HG02840 (cell line): Measurements from ENCODE around the gene SUSD2.
"Not testable (repeated sequence)": the region's sequence is repeated elsewhere in the genome, so short reads cannot be mapped to it uniquely, and the experiment has no call there.

Experiments used
- ATAC-seq: cut with Tn5 transposase; IDR thresholded peaks from one replicate; pipeline ENCODE4 v1.9.1; 2021; ENCODE audit warnings: mild to moderate bottlenecking, moderate library complexity, moderate number of reproducible peaks; ENCODE audit not compliant: unreplicated experiment, low FRiP score

SUSD2 gene

DNA sequence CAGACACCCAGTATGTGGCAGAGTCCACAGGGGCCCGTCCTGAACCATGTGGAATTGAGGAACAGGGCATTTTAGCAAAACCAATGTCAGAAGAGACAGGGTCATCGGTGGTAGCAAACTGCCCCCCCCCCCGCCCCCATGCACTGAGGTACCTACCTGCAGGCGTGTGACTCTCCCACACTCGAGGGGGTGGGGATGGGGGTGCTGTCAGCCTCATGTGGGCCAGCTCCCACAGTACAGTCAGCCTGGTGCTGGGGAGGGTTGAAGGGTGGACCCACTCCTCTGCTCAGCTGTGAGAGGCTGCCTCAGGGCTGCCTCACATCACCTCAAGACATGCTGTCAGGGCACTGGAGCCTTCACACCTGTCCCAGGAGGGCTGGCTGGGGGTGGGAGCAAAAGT lies 10.7 kb upstream of the SUSD2 start:
- ATAC-seq = no peak

GRCh38 chr22:24171822-24172221 lies 9.5 kb upstream of the SUSD2 start:
- ATAC-seq = no peak

GRCh38 chr22:24175160-24175808 lies 6.0 kb upstream of the SUSD2 start:
- no peak for ATAC-seq

DNA sequence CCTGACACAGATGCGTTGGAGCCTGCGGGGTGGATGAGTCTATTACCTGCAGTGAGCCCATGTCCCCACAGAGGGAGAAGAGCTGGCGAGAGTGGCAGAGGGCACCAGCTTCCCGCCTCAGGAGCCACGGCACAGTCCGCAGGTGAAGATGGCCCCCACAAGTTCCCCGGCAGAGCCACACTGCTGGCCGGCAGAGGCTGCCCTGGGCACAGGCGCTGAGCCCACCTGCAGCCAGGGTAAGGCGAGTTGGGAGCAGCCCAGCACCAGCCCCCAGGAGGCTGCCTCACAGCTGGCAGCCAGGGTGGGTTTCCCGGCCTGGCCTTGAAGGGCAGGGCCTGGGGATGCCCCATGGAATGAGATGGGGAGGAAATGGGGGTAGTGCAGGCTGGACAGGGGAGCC lies 5.2 kb upstream of the SUSD2 start:
- no peak for ATAC-seq

GRCh38 chr22:24176630-24177029 lies 4.7 kb upstream of the SUSD2 start:
- no peak for ATAC-seq

DNA sequence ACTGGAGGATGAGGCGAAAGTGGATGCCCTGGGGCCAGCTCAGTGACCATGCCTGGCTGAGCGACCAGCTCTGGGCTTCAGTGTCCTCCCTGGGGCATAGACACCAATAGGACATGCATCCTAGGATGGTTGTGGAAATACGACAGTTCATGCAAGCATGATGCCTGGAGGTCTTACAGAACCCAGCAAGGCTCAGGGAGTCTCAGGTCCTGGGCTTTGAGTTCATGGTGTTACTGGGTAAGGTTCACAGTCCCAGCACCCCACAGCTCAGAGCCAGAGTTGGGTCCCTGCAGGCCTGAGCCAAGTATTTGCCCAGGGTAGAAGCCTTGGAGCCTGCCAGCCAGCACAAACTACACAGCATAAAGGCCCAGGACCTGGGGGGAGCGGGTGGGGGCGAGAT lies 4.2 kb upstream of the SUSD2 start:
- ATAC-seq = no peak

DNA sequence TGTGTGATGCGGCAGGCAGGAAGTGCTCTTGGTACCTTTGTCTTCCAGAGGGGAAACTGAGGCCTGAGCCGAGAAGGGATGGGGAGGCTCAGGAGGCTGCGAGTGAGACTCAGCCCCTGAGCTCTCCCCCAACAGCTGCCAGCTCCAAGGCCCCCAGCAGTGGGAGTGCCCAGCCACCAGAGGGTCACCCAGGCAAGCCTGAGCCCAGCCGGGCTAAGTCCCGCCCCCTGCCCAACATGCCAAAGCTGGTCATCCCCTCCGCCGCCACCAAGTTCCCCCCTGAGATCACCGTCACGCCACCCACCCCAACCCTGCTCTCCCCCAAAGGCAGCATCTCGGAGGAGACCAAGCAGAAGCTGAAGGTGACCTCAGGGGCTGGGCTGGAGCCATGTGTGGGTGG lies 3.8 kb upstream of the SUSD2 start:
- no peak for ATAC-seq

- ATAC-seq = no peak
Observed at GRCh38 chr22:24178021-24178431, 3.3 kb upstream of the SUSD2 start.

DNA sequence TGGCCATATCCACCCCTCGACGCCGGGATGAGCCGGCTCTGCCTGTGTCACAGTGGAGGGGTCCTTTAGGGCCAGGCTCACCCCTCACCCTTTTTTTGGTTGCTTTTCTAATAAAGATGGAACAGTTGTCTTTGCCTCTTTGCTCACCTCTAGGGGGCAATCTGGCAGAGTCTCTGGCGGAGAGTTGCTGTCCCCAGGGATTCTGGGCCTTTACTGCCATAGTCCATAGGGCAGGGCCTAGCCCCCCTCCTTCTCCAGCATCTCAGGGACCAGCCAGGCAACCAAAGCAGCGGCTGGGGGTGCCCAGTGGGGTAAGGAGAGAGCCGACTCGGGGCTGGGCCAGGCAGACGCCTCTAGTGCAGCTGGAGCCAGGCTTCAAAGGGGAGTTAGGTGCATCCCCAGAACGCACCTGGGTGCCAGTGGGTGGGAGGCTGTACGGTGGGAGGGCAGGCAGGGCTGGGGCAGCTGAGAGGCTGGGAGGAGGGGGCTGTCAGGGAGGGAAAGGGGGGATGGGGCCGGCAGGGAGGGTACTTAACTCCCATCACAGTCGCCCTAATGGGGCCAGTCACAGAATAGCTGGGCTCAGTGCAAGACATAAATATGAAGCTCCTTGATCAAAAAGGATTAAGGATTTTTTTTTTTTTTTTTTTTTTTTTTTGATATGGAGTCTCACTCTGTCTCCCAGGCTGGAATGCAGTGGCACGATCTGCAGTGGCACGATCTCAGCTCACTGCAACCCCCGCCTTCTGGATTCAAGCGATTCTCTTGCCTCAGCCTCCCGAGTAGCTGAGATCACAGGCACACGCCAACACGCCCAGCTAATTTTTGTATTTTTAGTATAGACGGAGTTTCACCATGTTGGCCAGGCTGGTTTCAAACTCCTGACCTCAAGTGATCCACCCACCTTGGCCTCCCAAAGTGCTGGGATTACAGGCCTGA lies 2.5 kb upstream of the SUSD2 start:
- no peak for ATAC-seq

DNA sequence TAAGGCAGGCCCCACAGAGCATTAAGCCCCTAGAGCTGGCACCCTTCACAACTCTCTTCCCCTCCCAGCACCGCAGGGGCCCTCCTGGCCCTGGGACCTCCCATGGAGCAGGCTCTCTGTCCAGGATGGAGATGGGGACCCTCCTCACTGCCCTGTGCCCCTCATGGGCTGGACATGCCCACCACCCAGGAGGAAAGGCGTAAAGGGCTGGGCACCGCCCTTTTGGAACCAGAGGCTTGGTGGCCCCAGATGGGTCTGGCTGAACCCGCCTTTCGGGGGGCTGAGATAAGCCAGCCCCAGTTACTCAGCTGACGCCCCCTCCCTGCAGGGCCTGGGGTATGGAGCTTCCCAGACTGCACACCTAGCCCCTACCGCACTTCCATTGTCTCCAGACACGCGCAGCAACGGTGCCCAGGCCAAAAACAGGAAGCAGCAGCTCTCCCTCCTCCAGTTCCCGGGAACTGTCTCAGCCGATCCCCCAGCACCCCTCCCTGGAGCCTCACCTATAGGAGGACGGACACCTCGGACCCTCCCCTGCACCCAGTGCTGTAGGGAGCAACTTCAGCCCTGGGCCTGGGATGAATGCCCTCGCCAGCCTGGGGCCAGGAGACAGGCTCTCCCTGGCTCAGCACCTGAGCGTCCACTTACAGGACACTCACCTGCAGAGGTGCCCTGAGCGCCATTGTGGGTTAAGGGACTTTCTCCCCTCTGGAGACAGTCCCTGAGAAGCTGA lies 1.6 kb upstream of the SUSD2 start:
- no peak for ATAC-seq

- ATAC-seq = no peak
Observed at GRCh38 chr22:24180316-24181087, 785 bp upstream of the SUSD2 start.

DNA sequence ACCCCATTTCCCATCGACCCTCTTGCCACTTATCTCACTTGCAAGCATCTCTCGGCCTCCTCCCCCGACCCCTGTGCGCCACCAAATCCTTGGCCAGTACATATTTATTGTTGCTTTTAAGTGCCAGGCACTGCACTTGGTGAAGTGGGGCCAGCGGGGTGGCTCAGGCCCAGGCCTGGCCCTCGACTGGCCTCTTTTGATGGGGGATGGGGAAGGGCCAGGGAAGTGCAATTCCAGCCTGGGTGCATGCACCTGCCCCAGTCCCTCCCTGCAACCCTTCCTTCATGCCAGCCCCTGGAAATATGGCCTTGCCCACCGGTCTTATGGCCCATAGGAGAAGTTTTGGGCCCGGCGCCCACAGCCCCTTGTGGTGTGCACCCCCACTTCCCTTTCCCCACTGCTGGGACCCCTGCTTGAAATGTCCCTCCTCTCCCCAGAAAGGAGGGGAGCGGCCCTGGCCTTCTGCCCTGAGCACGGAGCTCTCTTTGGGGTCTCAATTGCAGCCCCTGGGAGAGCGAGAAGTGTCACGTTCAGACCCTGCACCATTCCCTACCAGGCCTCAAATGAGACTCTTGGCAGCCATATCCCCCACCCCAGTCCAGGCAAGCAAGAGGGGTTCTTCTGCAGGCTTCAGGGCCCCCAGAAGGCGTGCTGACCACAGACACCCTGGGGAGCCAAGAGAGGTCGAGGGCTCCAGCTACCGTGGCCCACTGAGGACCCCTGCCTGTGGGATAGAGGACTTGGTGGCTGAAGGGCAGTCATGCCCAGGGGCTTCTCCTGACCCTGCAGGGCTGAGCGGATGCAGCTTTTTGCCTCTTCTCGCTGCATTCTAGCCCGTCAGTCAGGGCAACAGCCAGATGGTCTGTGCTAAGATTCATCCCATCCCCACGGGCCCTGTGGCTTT lies 961 bp downstream of the SUSD2 start:
- ATAC-seq = no peak

- ATAC-seq = not testable (repeated sequence)
Observed at GRCh38 chr22:24182900-24183246, 1.6 kb downstream of the SUSD2 start.

DNA sequence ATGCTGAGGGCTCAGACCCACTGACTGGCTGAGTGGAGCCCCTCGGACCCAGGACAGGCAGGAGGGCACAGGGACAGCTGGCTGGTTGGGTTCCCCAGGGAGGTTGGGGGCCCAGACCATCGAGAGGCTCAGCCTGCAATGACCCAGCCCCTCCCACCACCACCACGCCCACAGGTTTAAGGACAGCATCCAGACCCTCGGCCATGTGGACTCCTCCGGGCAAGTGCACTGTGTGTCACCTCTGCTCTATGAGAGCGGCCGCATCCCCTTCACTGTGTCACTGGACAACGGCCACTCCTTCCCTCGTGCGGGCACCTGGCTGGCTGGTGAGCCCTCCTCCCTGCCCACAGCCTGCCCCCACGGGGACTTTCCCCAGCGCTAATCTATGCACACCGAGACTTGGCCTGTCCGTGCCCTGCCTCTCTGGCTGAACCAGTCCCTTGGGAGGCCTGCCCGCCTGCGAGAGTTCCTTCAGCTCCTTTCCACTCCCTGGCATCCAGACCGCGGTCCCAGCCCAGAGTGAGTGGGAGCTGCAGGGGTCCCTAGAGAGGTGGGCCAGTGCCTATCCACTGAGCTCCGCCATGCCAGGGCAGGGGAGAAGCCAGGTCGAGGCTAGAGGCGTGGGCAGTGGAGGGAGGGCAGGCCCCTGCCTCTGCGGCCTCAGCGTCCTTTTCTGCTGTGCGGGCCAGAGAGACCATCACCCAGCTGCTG lies 2.2 kb downstream of the SUSD2 start:
- no peak for ATAC-seq

DNA sequence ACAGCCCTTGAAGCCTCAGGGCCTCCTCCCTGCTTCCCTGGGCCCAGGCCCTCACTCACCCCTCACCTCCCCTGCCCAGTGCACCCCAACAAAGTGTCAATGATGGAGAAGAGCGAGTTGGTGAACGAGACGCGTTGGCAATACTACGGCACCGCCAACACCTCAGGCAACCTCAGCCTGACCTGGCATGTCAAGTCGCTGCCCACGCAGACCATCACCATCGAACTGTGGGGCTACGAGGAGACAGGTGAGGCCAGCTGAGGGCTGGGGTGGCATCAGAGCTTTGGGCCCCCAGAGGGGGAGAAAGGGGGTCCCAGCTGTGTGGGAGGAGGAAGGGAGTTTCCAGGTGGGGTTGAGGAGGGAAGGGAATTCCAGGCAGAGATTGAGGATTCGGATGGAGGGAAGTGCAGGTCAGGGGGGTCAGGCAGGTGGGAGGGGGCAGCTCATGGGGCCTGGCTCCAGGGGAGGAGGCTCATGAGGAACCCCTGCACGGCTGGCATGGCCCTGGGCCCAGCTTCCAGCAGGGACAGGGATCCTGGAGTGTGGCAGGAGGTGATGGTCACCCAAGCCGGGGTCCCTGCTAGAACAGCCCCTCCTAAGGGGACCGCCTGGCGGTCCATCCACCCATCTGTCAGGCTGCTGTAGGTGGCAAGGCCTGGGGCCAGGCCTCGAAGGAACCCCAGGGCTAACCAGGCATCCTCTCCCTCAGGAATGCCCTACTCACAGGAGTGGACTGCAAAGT lies 2.9 kb downstream of the SUSD2 start:
- no peak for ATAC-seq

GRCh38 chr22:24185001-24185500 lies 3.8 kb downstream of the SUSD2 start:
- no peak for ATAC-seq

GRCh38 chr22:24185501-24186351 lies 4.4 kb downstream of the SUSD2 start:
- no peak for ATAC-seq
